Hepatocyte (in vitro differentiated cells): ENCODE measurements around the gene IRF8. TPM values are rescaled to one million over a fixed set of nuclear protein-coding genes. Genes with fewer than 3 reads are reported as not detected.

Experiments used
- DNase-seq: peaks from one replicate; pipeline ENCODE4 v3.0.0-alpha.2; 2016; ENCODE audit warnings: low spot score
- H2AFZ ChIP-seq: fragments of 200-600 bp; sonication (generic); 2 replicates; pipeline ENCODE4 v1.6.0; 2016; ENCODE audit warnings: antibody characterized with exemption, mild to moderate bottlenecking
- H3K27ac ChIP-seq: fragments of 200-600 bp; sonication (generic); 2 replicates; pipeline ENCODE4 v1.5.1; 2016; ENCODE audit warnings: mild to moderate bottlenecking
- H3K27me3 ChIP-seq: fragments of 200-600 bp; sonication (generic); 2 replicates; pipeline ENCODE4 v1.6.1; 2016
- H3K36me3 ChIP-seq: fragments of 200-600 bp; sonication (generic); replicated peaks from 2 replicates; pipeline ENCODE4 v1.5.1; 2016; ENCODE audit warnings: low read depth; ENCODE audit not compliant: insufficient read depth
- H3K4me1 ChIP-seq: fragments of 200-600 bp; sonication (generic); 2 replicates; pipeline ENCODE4 v1.5.1; 2016; ENCODE audit warnings: mild to moderate bottlenecking, moderate library complexity; ENCODE audit not compliant: insufficient read depth
- H3K4me2 ChIP-seq: fragments of 200-600 bp; sonication (generic); 2 replicates; pipeline ENCODE4 v1.6.0; 2016
- H3K4me3 ChIP-seq: fragments of 200-600 bp; sonication (generic); 2 replicates; pipeline ENCODE4 v1.5.1; 2016; ENCODE audit warnings: mild to moderate bottlenecking
- H3K79me2 ChIP-seq: fragments of 200-600 bp; sonication (generic); 2 replicates; pipeline ENCODE4 v1.6.0; 2017; ENCODE audit warnings: mild to moderate bottlenecking
- H3K9me2 ChIP-seq: fragments of 200-600 bp; sonication (generic); replicated peaks from 2 replicates; pipeline ENCODE4 v1.6.0; 2017; ENCODE audit warnings: mild to moderate bottlenecking; ENCODE audit not compliant: insufficient read depth
- H3K9me3 ChIP-seq: fragments of 200-600 bp; sonication (generic); 2 replicates; pipeline ENCODE4 v1.5.1; 2016; ENCODE audit warnings: low read depth, mild to moderate bottlenecking
- H4K20me1 ChIP-seq: fragments of 200-600 bp; sonication (generic); 2 replicates; pipeline ENCODE4 v1.6.0; 2016; ENCODE audit warnings: mild to moderate bottlenecking; ENCODE audit not compliant: insufficient read depth, poor library complexity, severe bottlenecking
- CTCF ChIP-seq: fragments of 200-600 bp; sonication (generic); IDR thresholded peaks from 2 replicates; pipeline ENCODE4 v1.5.1; 2016; ENCODE audit warnings: antibody characterized with exemption, mild to moderate bottlenecking; ENCODE audit not compliant: poor library complexity
- EZH2 ChIP-seq: fragments of 200-600 bp; sonication (generic); IDR thresholded peaks from 2 replicates; pipeline ENCODE4 v1.6.1; 2016; ENCODE audit warnings: antibody characterized with exemption, mild to moderate bottlenecking, borderline replicate concordance
- EZH2phosphoT487 ChIP-seq: fragments of 200-600 bp; sonication (generic); IDR thresholded peaks from one replicate; pipeline ENCODE4 v1.6.1; 2018; ENCODE audit warnings: antibody characterized with exemption, mild to moderate bottlenecking, low read depth, moderate library complexity; ENCODE audit not compliant: unreplicated experiment, severe bottlenecking
- WGBS: methylation state at CpG from one replicate; pipeline ENCODE4 v1.1.6; 2016; ENCODE audit warnings: low lambda C conversion rate; ENCODE audit errors: missing lambda C conversion rate; 5-methylcytosine and 5-hydroxymethylcytosine counted together
- polyA plus RNA-seq: library from polyadenylated mRNA; unstranded; fragments of >200 nt; fragmentation: Nextera tagmentation; extraction: Ambion mirVana; gene quantifications from 2 replicates; pipeline ENCODE4 v1.2.1, GENCODE V29; 2016
- total RNA-seq: library from RNA; depleted of rRNA; stranded (reverse); fragments of >200 nt; gene quantifications from 2 replicates; pipeline ENCODE4 v1.2.3, GENCODE V29; 2014

IRF8 gene
- total and polyA plus RNA-seq, 2 experiments from 2014 or later, result 6.9 to 8.4 TPM

GRCh38 chr16:85912211-85912974 lies 13.4 kb downstream of the IRF8 start:
- TF ChIP-seq CTCF (no peak), EZH2phosphoT487 (no peak), EZH2 (no peak)
- Histone ChIP-seq H4K20me1 (no peaks in the 10 kb centered on the region), H3K4me1 (peaks cover 22% of the 10 kb centered on the region), H3K9me2 (no peaks in the 10 kb centered on the region), H3K9me3 (no peaks in the 10 kb centered on the region), H3K27ac (peak overlapping the region; percentile 70), H3K4me3 (no peak overlapping the region), H3K36me3 (no peaks in the 10 kb centered on the region), H3K79me2 (no peaks in the 10 kb centered on the region), H3K27me3 (no peaks in the 10 kb centered on the region), H3K4me2 (no peak overlapping the region), H2AFZ (no peak overlapping the region)
- 62% methylated on average over 13 of the region's 13 CpGs for WGBS
- DNase-seq, result peak; percentile 75

GRCh38 chr16:85913141-85913601 lies 14.2 kb downstream of the IRF8 start:
- Histone ChIP-seq H3K9me3 (no peaks in the 10 kb centered on the region), H3K4me3 (no peak overlapping the region), H4K20me1 (no peaks in the 10 kb centered on the region), H3K27me3 (no peaks in the 10 kb centered on the region), H2AFZ (no peak overlapping the region), H3K79me2 (no peaks in the 10 kb centered on the region), H3K4me2 (no peak overlapping the region), H3K27ac (peak overlapping the region; percentile 51), H3K9me2 (no peaks in the 10 kb centered on the region), H3K4me1 (peaks cover 22% of the 10 kb centered on the region), H3K36me3 (no peaks in the 10 kb centered on the region)
- TF ChIP-seq EZH2, result no peak
- TF ChIP-seq CTCF, result no peak
- TF ChIP-seq EZH2phosphoT487, result no peak
- WGBS, result 89% methylated on average over 12 of the region's 12 CpGs
- no peak for DNase-seq

GRCh38 chr16:85913688-85914422 lies 14.9 kb downstream of the IRF8 start:
- TF ChIP-seq EZH2phosphoT487 (no peak), EZH2 (no peak), CTCF (no peak)
- Histone ChIP-seq H3K36me3 (no peaks in the 10 kb centered on the region), H3K27me3 (no peaks in the 10 kb centered on the region), H3K79me2 (no peaks in the 10 kb centered on the region), H3K27ac (no peak overlapping the region), H3K4me3 (no peak overlapping the region), H3K4me1 (peaks cover 22% of the 10 kb centered on the region), H2AFZ (no peak overlapping the region), H3K9me2 (no peaks in the 10 kb centered on the region), H3K4me2 (no peak overlapping the region), H4K20me1 (no peaks in the 10 kb centered on the region), H3K9me3 (no peaks in the 10 kb centered on the region)
- no peak for DNase-seq
- WGBS, result 90% methylated on average over 15 of the region's 16 CpGs
